Stimulated activated CD4-positive, alpha-beta T cell treated with anti-CD3 and anti-CD28 coated beads, Interleukin-15, amount 100 ng/mL, for 1 hour (primary cell): ENCODE data around the gene ROCK2.
"Not testable (repeated sequence)": the region's sequence is repeated elsewhere in the genome, so short reads cannot be mapped to it uniquely, and the experiment has no call there.

Experiments used
- DNase-seq, 2 donors: peaks; one replicate each; pipeline ENCODE4 v3.0.0-alpha.2; 2020; ENCODE audit warnings: low read depth in 1 of 2, low spot score in 1 of 2

ROCK2 gene

DNA sequence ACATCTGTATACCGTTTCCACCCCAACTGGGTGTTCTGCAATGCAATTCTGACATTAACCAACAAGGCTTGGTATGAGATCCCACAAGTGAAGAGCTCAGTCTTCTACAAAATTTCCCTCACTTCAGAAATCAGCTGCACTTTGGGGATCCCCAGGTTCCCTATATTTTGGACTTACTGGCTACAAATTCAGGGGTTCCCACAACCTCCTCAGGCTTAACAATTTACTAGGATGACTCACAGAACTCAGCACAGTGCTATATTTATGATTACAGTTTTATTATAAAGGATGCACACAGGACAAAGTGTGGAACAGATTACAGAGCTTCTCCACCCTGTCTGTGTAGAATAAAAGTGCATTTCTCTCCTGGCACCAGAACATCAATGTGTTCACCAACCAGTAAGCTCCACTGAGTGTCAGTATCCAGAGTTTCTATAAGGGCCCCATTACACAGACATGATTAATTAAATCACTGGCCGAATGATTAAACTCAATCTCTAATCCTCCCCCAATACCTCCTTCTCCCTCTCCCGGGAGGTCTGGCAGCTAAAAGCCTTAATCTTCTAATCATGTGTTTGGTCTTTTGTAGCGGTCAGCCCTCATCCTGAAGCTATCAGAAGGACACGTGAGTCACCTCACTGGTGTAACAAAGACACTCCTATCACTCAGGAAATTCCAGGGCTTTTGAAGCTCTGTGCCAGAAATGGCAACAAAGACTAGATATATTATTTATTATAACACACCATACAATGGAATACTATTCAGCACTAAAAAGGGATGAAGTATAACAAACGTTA, 104.6 kb downstream of the ROCK2 start:
- DNase-seq = no peak

DNA sequence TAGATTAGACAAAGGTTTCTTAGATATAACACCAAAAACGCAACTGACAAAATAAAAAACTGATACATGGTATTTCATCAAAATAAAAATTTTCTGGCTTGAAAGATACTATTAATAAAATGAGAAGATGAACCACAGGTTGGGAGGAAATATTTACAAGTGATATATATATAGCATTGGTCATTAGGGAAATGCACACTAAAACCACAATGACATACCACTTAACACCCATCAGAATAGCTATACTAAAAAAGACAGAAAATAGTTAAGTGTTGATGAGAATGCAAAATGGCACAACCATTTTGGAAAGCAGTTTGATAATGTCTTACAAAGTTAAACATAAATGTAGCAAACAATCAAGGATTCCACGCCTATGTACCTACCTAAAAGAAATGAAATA, 105.3 kb downstream of the ROCK2 start:
- DNase-seq = no peak

DNA sequence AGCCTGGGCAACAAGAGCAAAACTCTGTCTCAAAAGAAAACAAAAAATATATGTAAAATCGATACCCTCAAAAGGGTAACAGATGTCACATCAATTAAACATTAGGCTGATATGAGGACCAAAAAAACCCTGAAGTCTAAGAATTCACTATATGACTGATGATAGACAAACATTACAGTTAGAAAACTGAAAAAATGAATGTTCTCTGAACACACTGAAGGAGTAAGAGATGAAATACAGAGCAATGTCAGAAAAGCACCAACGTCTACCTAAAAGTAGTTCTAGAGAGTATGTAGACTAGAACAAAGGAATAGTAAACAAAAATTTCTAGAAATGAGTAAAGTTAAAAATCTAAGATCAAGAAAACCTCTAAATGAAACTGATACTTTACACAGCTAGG, 107.3 kb downstream of the ROCK2 start:
- DNase-seq = no peak

DNA sequence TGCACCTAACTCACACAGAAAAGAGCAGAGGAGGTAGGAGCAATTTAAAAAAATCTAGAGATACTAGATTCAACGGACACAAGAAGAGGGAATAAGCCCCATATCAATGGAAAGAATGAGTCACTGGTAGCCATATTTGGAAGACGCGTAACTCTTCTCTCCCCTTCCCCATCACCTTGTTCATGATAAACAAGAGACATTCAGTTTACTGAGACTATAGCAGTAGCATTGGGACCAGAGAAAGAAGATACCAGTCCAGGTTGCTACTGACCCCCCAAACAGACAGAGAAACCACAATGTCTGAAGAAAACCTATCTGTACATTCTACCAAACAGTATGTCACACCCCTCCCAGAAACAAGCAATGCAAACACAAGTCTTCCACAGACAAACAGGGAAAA, 108.1 kb downstream of the ROCK2 start:
- no peak for DNase-seq

DNA sequence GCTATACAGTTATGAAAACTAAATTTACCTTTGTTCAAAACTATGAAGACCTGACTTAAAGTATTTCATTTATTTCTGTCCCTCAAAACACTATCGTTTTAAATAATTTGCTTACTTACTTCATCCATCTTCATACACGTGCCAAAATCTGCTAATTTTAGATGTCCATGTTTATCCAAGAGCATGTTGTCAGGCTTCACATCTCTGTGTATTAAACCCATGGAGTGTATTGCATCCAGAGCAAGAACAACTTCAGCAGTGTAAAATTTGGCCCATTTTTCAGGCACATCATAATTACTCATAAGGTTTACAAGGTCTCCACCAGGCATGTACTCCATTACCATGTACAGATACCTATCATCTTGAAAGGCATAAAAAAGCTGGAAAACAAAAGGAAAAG, 108.9 kb downstream of the ROCK2 start:
- no peak for DNase-seq

DNA sequence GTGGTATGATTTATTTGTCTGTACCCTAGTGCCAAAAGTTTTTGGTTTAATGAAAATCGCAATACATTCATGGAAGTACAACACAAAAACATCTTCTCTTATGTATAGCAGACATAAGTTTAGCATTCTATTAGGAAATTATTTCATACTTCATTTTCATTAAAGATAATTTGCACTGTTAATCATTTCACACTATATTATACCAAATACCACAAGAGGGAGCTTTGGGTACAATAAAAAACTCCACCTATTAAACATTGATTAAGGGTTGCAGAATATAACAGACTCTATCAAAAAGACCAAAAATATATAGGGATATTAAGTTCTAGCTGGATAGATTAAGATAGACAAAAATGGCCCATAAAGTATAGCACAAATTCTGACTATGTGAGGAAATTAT, 110.1 kb downstream of the ROCK2 start:
- no peak for DNase-seq

DNA sequence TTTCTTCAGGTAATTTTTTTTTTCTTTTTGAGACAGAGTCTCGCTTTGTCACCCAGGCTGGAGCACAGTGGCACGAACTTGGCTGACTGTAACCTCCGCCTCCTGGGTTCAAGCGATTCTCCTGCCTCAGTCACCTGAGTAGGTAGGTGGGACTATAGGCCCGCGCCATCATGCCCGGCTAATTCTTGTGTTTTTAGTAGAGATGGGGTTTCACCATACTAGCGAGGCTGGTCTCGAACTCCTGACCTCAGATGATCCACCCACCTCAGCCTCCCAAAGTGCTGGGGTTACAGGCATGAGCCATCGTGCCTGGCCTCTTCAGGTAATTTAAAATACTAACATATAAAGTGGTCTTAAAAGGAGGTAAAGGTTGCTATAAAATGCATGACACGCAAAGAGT, 113.2 kb downstream of the ROCK2 start:
- DNase-seq = not testable (repeated sequence)

DNA sequence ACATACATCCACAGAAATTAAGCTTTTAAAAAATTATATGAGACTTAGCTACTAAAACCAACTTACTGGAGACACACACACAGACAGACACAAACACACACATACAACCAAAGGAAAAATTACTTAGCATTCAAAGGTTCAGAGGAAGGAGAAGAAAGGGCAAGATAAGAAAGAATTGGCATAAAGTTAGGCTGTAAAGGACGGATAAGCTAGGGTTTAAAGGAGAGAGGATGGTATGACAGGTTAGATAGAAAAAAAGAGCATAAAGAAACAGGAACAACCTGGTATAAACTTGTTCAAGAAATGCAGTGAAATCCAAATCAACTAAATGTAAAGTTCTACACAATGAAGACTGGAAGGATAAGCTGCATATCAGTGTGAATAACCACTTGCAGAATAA, 115.7 kb downstream of the ROCK2 start:
- DNase-seq = no peak

DNA sequence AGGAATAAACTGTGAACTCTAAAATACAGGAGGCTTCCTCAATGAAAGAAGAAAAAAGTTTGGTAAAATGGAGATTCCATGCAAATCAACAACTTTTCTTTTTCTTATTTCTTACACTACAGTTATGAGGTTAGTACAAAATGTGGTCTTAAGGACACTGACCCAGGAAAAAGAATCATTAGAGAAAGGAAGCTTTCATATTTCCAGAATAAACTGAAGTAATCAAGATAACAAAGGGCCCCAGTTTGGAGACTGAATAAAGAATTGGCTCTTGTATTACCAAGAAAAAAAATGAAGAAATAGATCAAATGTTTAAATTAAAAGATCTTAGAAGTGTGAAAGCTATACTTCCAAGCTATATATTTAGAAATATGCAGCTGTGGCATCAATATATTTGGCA, 116.8 kb downstream of the ROCK2 start:
- no peak for DNase-seq

DNA sequence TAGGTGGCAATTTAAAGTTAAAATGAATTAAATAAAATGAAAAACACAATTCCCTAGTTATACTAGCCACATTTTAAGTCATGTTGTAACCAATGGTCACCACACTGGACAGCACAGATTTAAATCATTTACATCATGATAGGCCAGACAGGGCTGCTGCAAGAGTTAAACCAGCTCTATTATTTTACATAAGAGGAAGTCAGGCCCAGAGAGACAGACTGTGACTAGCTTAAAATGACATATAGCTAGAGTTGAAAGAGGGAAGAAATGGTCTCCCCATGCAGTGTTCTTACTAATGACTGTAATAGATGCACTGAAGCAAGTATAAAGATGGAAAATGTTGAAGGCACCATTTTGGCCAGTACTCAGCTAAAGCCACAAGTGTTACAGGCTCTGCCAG, 119.5 kb downstream of the ROCK2 start:
- DNase-seq = no peak

DNA sequence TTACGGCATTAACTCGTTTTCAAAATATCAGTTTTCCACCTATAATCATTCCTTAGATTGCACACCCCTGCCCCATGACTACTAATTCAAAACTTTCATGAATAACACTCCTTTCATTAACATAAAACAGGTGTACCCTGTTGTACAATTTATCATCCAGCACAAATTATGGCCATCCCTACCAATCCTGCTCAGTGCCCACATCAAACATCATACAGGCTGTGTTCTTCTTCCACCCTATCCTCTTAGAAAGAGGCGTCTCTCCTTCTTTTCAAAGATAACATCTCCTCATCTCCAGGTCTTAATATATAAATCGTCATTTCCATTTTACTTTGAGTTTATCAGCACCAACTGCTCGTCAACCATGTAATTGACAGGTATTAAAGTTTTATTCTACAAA, 121.6 kb downstream of the ROCK2 start:
- DNase-seq = no peak

DNA sequence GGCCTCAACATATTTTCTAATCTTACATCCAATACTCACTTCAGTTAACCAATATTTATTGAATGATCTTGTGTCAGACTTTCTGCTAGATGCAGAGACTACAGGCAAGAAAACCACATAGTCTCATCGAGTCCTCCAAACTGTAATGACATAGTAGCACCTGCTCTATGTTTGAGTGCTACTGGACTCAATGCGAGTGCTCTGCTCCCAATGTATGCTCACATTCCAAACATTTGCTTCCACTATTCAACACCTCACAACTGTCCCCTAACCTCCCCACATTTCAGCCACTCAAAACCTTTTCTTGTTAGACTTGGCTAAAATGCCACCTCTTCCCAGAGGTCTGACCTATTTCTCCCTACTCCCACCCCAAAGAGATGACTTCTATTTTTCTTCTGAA, 124.0 kb downstream of the ROCK2 start:
- no peak for DNase-seq

DNA sequence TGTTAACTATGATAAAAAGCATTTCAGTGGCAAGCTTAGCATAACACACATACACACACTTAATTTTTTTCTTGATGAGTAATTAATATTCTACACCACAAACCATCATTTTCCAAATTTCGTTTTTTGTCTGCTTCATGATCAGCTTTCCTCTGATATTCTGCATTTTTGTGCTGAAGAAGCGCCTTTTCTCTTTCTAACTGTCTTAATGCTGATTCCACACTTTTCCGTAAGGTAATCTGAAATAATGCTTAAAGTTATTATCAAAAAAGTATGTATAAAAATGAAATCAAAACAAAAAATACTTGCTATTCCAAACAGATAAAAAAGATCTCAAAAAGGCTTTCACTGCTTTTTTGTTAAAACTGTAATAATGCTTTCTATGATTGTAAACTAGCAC, 129.0 kb downstream of the ROCK2 start:
- no peak for DNase-seq

DNA sequence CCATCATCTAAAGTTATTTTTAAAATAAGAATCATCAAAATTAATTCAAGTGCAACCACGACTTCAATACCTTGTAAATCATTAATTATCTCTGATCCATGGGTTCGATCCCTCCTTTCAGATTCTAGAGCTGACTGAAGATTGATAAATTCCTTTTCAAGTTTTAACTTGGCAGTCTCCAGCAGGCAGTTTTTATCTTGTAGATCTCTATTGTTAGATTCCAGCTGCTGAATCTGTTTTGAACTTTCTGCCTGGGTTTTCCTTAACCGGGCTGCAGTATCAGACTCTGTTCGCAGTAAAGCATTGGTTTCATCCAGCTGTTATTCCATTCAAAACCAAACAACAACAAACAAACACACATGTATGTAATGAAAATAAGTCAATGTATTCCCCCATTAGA, 129.7 kb downstream of the ROCK2 start:
- DNase-seq = no peak

DNA sequence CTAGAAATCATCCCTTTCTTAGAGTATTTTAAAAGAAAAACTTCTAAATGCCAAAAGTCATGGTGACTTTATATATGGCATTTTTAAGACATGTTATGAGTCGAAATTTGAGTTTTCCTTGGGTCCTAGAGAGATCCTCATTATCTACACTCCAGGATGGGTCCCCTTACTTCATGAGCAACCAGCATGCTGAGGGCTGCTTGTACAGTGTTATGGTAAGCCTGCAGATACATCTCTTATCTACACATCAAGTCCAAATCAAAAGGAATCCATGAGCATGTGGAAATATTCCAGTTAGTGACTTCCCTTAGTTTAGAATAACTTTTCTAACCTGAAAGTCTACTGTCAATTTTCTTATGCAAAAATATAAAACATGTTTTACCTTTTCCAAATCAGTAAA, 130.5 kb downstream of the ROCK2 start:
- DNase-seq = no peak

DNA sequence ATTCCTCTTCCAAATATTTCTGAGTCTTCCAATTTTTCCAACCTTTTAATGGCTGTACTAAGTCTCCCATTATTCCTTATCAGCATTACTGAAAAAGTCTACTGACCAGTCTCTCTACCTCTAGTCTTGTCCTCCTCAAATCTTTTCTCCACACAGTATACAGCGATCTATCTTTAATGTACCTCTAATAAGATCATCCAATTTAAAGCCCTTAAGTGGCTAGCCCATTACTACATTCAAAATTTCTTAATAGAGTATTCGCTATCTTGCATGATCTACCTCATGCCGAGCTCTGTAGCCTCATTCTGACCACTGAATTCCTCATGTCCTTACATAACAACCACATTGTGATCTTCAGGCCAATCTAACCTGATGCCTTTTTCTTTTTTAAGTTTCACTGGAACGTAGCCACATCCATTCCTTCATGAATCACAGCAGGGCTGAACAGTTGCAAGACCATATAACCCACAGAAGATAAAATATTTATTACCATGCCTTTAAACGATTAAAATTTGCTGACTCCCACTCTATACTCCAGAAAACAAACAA, 131.3 kb downstream of the ROCK2 start:
- no peak for DNase-seq

DNA sequence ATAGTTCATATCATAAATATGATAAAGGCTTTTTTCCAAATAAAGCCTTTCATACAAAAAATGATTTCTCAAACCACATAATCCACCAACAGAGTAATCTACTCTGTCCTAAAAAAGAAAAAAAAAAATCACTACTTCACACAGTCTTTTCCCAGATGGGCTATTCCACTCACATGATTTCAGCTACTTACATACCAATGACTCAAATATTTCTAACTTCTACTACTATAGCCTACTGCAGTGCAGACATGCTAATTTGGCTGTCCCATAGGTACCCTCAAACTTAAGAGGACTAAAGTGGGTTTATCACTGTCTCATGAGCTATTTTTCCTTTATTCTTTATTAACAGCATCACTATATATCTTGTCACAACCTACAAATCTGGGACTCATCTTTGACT, 131.8 kb downstream of the ROCK2 start:
- no peak for DNase-seq

DNA sequence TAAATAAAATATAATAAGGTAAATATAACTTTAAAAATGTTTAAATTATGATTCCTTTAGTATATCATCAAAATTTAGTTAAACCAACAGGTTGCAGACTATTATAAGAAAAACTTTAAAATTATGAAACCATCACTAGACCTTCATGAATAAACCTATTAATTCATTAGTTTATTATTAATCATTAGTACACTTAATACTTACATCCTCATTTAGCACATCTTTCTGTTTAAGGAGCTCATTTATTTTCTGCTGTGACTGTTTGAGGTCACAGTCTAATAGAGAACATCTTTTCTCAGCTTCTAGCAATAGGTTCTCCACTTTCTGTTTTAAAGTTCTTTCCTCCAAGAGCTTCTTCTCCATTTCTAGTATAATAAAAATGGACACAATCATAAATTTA, 136.4 kb downstream of the ROCK2 start:
- no peak for DNase-seq

DNA sequence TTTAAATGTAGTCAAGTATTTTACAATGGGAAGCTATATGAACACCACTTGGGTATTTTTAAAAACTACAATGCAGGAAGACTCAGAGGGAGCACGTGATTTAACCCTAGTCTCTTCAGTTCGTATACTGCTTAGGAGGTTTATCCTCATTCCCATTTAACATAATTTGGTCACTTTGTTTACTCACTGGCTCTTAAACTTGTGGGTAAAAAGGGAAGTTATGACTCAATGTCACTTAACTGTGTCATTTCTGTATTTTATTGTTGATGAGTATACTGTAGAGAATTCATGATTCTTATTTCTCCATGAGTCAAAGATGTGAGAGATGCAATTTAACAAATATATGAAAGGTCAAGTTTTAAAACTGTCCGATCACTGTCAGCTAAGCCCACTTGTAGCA, 141.0 kb downstream of the ROCK2 start:
- no peak for DNase-seq

DNA sequence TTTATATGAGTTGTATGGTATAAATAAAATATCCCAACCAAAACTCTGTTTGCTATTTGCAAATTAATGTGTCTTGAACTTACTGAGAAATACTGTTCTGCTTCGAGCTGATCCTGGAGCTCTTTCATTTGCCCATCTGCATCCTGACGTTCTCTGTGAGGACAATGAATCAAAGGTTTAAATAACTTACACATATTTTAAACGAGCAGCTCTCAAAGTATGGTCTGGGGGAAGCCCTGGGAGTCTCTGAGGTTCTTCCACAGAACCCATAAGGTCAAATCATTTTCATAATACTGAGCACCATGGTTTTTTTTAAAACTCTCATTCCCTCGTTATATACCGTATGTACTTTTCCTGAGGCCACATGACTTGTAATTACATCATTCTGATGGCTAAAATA, 142.5 kb downstream of the ROCK2 start:
- DNase-seq = no peak

DNA sequence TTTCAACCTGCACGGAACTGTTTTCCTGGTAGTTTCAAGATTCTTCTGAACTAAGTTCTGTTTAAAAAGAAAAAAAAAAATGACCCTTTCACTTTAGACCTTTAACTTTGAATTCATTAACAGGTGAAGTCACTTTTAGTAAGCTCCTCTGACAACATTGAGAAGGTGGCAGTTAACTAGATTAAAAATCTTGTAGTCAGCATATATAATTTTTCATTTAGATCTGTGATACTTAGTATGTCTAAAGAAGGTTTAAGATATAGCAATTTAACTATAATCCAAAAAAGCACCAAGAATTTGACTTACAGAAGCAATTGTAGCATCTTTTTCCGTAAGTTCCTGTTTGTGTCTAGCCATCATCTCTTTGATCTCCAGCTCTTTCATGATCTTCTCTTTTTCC, 143.8 kb downstream of the ROCK2 start:
- DNase-seq = no peak

DNA sequence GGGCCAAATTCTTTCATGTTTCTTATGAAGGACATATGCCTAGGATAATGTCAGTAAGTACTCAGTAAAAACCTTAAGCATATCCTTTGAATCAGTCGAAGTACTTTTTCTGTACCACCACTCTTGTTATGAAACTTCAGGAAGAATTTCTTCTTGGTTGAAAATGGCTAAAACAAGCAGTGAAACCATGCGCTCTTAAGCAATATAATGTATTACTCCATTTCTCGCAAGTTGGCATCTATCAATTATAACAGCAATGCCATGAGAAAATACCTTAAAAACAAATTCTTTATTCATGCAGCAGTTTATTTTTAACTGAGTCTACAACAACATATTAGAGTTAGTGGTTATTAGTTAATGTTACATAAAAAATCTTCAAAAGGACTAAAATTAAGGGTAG, 148.2 kb downstream of the ROCK2 start:
- no peak for DNase-seq

DNA sequence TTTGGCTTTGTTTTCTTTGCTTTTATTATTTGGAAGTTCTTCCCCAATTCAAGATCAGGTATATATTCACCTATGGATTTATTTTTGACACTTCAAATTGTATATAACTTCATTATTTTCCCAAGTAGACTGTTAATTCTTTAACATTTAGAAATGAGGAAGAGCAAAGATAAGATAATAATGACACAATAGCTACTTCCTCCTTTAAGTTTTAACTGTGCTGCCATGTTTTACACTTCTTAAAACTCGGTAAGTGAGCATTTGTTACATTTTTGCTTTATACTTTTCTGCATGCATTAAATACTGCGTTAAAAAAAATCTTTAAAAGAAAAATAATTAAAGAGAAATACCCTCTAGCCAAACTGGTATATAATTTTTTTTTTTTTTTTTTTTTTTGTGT, 156.7 kb downstream of the ROCK2 start:
- no peak for DNase-seq
